Posterior vena cava (tissue), 2 donors: ENCODE results near the gene WDR6. TPM values are rescaled to one million over a fixed set of nuclear protein-coding genes. Genes with fewer than 3 reads are reported as not detected.

Experiments used
- microRNA-seq, 2 donors: library from miRNA; unstranded; fragments of <30 nt; microRNA quantifications; one replicate each; pipeline ENCODE4 v1.2.0, GENCODE V29; 2020 to 2021; ENCODE audit warnings: borderline microRNAs expressed in 2 of 2
- total RNA-seq, 2 donors: library from RNA; stranded (reverse); fragmentation: NEBNext Ultra II Directional; extraction: Animal tissue kit (Norgen Biotek cat#: 25700); gene quantifications; one replicate each; pipeline ENCODE4 v1.2.1, GENCODE V29; 2021
- donor health status: DM: yes; HTN: yes; CAD: no.
- donor health status: DM: yes; HTN: yes; CAD: no.

WDR6 gene
- total RNA-seq, 2 donors from 2014 or later = 72.9 to 95.5 TPM

Small RNAs within 50 kb of the gene (microRNA-seq; reads per million reads assigned to microRNA genes)
- gene MIR191 (6,746 to 8,950 reads per million in 2 donors), gene MIR425 (902 to 926 reads per million in 2 donors)

Other genes starting within 250 kb of the WDR6 start
- gene PRKAR2A, start 159.5 kb upstream of the WDR6 start, total RNA-seq = 10 to 100 TPM; 49.6 to 69.6 TPM
- gene SLC25A20, start 108.5 kb upstream of the WDR6 start, total RNA-seq = 10 to 100 TPM; 10.8 to 19.5 TPM
- gene ARIH2, start 88.5 kb upstream of the WDR6 start, total RNA-seq = 10 to 100 TPM; 59.2 to 84.6 TPM
- gene P4HTM, start 17.1 kb upstream of the WDR6 start, total RNA-seq = 10 to 100 TPM; 16.4 to 26.1 TPM
- 10 to 100 TPM in 1 of 2 donors, 1 to 10 TPM in 1; 9.8 to 12.1 TPM for gene DALRD3, start 11.2 kb downstream of the WDR6 start, total RNA-seq
- gene NDUFAF3, start 14.7 kb downstream of the WDR6 start, total RNA-seq = 10 to 100 TPM; 57.8 to 62.0 TPM
- 100 to 1,000 TPM in 1 of 2 donors, 10 to 100 TPM in 1; 96.4 to 112 TPM for gene IMPDH2, start 22.0 kb downstream of the WDR6 start, total RNA-seq
- 10 to 100 TPM; 73.4 to 93.2 TPM for gene QRICH1, start 86.7 kb downstream of the WDR6 start, total RNA-seq
- 100 to 1,000 TPM in 1 of 2 donors, 10 to 100 TPM in 1; 99.2 to 137 TPM for gene QARS1, start 97.4 kb downstream of the WDR6 start, total RNA-seq
- gene USP19, start 113.4 kb downstream of the WDR6 start, total RNA-seq = 10 to 100 TPM; 34.1 to 40.4 TPM
- 100 to 1,000 TPM; 299 to 503 TPM for gene LAMB2, start 125.7 kb downstream of the WDR6 start, total RNA-seq
- 10 to 100 TPM; 14.1 to 14.3 TPM for gene CCDC71, start 158.9 kb downstream of the WDR6 start, total RNA-seq
- gene KLHDC8B, start 164.2 kb downstream of the WDR6 start, total RNA-seq = 10 to 100 TPM; 29.8 to 31.9 TPM